WTC11 (cell line): ENCODE results near the gene SRRM2. TPM values are rescaled to one million over a fixed set of nuclear protein-coding genes. Genes with fewer than 3 reads are reported as not detected.

Experiments
- ATAC-seq: fragments of 200-7000 bp; cut with Tn5 transposase; 2 replicates; pipeline ENCODE4 v1.10.0; 2021; ENCODE audit warnings: mild to moderate bottlenecking, moderate library complexity
- CTCF ChIA-PET: fragments of 300-600 bp; sonication (Branson Sonifier 250); formaldehyde crosslinking; loops from one replicate; lab custom pipeline; 2021; ENCODE audit warnings: antibody characterized with exemption; lab: Charles Lee
- POLR2A ChIA-PET: fragments of 350-600 bp; sonication (Branson Sonifier 250); formaldehyde crosslinking; loops from one replicate; lab custom pipeline; 2021; ENCODE audit warnings: antibody characterized with exemption; lab: Charles Lee
- DNase-seq: peaks from one replicate; pipeline ENCODE4 v3.0.0; 2021; ENCODE audit warnings: low spot score
- H3K27ac Mint-ChIP-seq: 2 replicates; pipeline ENCODE4 v1.8.0; 2021; ENCODE audit warnings: mixed read lengths
- H3K27me3 Mint-ChIP-seq: 2 replicates; pipeline ENCODE4 v1.8.0; 2021; ENCODE audit warnings: low read depth, mild to moderate bottlenecking, moderate library complexity, mixed read lengths
- H3K36me3 Mint-ChIP-seq: 2 replicates; pipeline ENCODE4 v1.8.0; 2021; ENCODE audit warnings: mixed read lengths
- H3K4me1 Mint-ChIP-seq: 2 replicates; pipeline ENCODE4 v1.8.0; 2022; ENCODE audit warnings: mixed read lengths
- H3K4me3 Mint-ChIP-seq: 2 replicates; pipeline ENCODE4 v1.8.0; 2021; ENCODE audit warnings: mild to moderate bottlenecking, moderate library complexity, mixed read lengths
- H3K9me3 Mint-ChIP-seq: 2 replicates; pipeline ENCODE4 v1.8.0; 2021; ENCODE audit warnings: mixed read lengths
- AFF4 ChIP-seq: sonication (generic); formaldehyde crosslinking; IDR thresholded peaks from 2 replicates; pipeline ENCODE4 v1.8.1; 2023; ENCODE audit warnings: mild to moderate bottlenecking, missing genetic modification reagents, borderline replicate concordance
- ELF4 ChIP-seq: sonication (generic); formaldehyde crosslinking; IDR thresholded peaks from 2 replicates; pipeline ENCODE4 v1.8.1; 2022; ENCODE audit warnings: low read depth, mild to moderate bottlenecking, moderate library complexity, missing genetic modification reagents
- GABPB1 ChIP-seq: sonication (generic); formaldehyde crosslinking; IDR thresholded peaks from 2 replicates; pipeline ENCODE4 v1.8.1; 2023; ENCODE audit warnings: mild to moderate bottlenecking, missing genetic modification reagents
- MLX ChIP-seq: sonication (generic); formaldehyde crosslinking; IDR thresholded peaks from 2 replicates; pipeline ENCODE4 v1.8.1; 2023; ENCODE audit warnings: mild to moderate bottlenecking, missing genetic modification reagents, moderate library complexity
- NFATC4 ChIP-seq: fragments of 250-450 bp; sonication (Bioruptor Pico); IDR thresholded peaks from 2 replicates; pipeline ENCODE4 v1.9.0; 2021; ENCODE audit warnings: mild to moderate bottlenecking
- NFYB ChIP-seq: sonication (generic); formaldehyde crosslinking; conservative IDR thresholded peaks from 2 replicates; pipeline ENCODE4 v1.8.0; 2022; ENCODE audit warnings: low read depth, missing genetic modification reagents
- NR3C1 ChIP-seq: sonication (generic); formaldehyde crosslinking; conservative IDR thresholded peaks from 2 replicates; pipeline ENCODE4 v1.8.1; 2023; ENCODE audit warnings: low read depth, mild to moderate bottlenecking, missing genetic modification reagents
- RORB ChIP-seq: fragments of 250-450 bp; sonication (Bioruptor Pico); IDR thresholded peaks from 2 replicates; pipeline ENCODE4 v1.9.0; 2021; ENCODE audit warnings: mild to moderate bottlenecking
- SMAD3 ChIP-seq: sonication (generic); formaldehyde crosslinking; IDR thresholded peaks from 2 replicates; pipeline ENCODE4 v1.8.0; 2022; ENCODE audit warnings: missing genetic modification reagents, mild to moderate bottlenecking, borderline replicate concordance
- SMAD4 ChIP-seq: sonication (generic); formaldehyde crosslinking; IDR thresholded peaks from 2 replicates; pipeline ENCODE4 v1.8.0; 2022; ENCODE audit warnings: mild to moderate bottlenecking, missing genetic modification reagents
- SP1 ChIP-seq: sonication (generic); formaldehyde crosslinking; conservative IDR thresholded peaks from 2 replicates; pipeline ENCODE4 v1.8.1; 2022; ENCODE audit warnings: missing genetic modification reagents
- ZBTB43 ChIP-seq: sonication (generic); formaldehyde crosslinking; IDR thresholded peaks from 2 replicates; pipeline ENCODE4 v1.8.1; 2023; ENCODE audit warnings: mild to moderate bottlenecking, missing genetic modification reagents
- ZNF121 ChIP-seq: sonication (generic); formaldehyde crosslinking; IDR thresholded peaks from 2 replicates; pipeline ENCODE4 v1.8.0; 2023; ENCODE audit warnings: missing genetic modification reagents
- ZNF263 ChIP-seq: sonication (generic); formaldehyde crosslinking; IDR thresholded peaks from 2 replicates; pipeline ENCODE4 v1.8.1; 2022; ENCODE audit warnings: low read depth, mild to moderate bottlenecking, moderate library complexity, missing genetic modification reagents
- ZNF396 ChIP-seq: fragments of 250-450 bp; sonication (Bioruptor Pico); IDR thresholded peaks from 2 replicates; pipeline ENCODE4 v1.8.0; 2021; ENCODE audit warnings: mild to moderate bottlenecking, moderate library complexity, borderline replicate concordance
- ZNF423 ChIP-seq: fragments of 250-450 bp; sonication (Bioruptor Pico); IDR thresholded peaks from 2 replicates; pipeline ENCODE4 v2.1.2; 2022; ENCODE audit warnings: mild to moderate bottlenecking, moderate library complexity
- total RNA-seq: library from RNA; stranded (reverse); gene quantifications from 3 replicates; pipeline ENCODE4 v1.2.3, GENCODE V29; 2021
- TF ChIP-seq, protein P1 (sequence below): sonication (generic); formaldehyde crosslinking; IDR thresholded peaks from 2 replicates; pipeline ENCODE4 v1.8.0; 2022; ENCODE audit warnings: mild to moderate bottlenecking, missing genetic modification reagents
- TF ChIP-seq, protein P2 (sequence below): sonication (generic); formaldehyde crosslinking; IDR thresholded peaks from 2 replicates; pipeline ENCODE4 v1.8.0; 2022; ENCODE audit warnings: mild to moderate bottlenecking, missing genetic modification reagents
- TF ChIP-seq, protein P3 (sequence below): fragments of 250-450 bp; sonication (Bioruptor Pico); IDR thresholded peaks from 2 replicates; pipeline ENCODE4 v1.9.0; 2021; ENCODE audit warnings: moderate library complexity, mild to moderate bottlenecking, inconsistent platforms, borderline replicate concordance
- TF ChIP-seq, protein P4 (sequence below): sonication (generic); formaldehyde crosslinking; IDR thresholded peaks from 2 replicates; pipeline ENCODE4 v1.8.1; 2023; ENCODE audit warnings: mild to moderate bottlenecking, moderate library complexity, missing genetic modification reagents
- TF ChIP-seq, protein P5 (sequence below): sonication (generic); formaldehyde crosslinking; conservative IDR thresholded peaks from 2 replicates; pipeline ENCODE4 v1.8.1; 2023; ENCODE audit warnings: mild to moderate bottlenecking, low read depth, missing genetic modification reagents, moderate library complexity

SRRM2 gene
- total RNA-seq, 1 experiment from 2014 or later, result 823 TPM

- TF ChIP-seq, protein P1, sequence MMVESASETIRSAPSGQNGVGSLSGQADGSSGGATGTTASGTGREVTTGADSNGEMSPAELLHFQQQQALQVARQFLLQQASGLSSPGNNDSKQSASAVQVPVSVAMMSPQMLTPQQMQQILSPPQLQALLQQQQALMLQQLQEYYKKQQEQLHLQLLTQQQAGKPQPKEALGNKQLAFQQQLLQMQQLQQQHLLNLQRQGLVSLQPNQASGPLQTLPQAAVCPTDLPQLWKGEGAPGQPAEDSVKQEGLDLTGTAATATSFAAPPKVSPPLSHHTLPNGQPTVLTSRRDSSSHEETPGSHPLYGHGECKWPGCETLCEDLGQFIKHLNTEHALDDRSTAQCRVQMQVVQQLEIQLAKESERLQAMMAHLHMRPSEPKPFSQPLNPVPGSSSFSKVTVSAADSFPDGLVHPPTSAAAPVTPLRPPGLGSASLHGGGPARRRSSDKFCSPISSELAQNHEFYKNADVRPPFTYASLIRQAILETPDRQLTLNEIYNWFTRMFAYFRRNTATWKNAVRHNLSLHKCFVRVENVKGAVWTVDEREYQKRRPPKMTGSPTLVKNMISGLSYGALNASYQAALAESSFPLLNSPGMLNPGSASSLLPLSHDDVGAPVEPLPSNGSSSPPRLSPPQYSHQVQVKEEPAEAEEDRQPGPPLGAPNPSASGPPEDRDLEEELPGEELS (CRISPR knock-in tag), result no peak
- TF ChIP-seq AFF4 (CRISPR knock-in tag) (no peak), SP1 (CRISPR knock-in tag) (no peak), MLX (CRISPR knock-in tag) (no peak), ZNF121 (CRISPR knock-in tag) (no peak), NR3C1 (CRISPR knock-in tag) (no peak), ELF4 (no peak), ZNF423 (CRISPR knock-in tag) (no peak), SMAD3 (CRISPR knock-in tag) (no peak), NFYB (CRISPR knock-in tag) (no peak), SMAD4 (no peak), RORB (CRISPR knock-in tag) (no peak)
- TF ChIP-seq, protein P2, sequence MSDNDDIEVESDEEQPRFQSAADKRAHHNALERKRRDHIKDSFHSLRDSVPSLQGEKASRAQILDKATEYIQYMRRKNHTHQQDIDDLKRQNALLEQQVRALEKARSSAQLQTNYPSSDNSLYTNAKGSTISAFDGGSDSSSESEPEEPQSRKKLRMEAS (CRISPR knock-in tag), result no peak
- TF ChIP-seq, protein P3, sequence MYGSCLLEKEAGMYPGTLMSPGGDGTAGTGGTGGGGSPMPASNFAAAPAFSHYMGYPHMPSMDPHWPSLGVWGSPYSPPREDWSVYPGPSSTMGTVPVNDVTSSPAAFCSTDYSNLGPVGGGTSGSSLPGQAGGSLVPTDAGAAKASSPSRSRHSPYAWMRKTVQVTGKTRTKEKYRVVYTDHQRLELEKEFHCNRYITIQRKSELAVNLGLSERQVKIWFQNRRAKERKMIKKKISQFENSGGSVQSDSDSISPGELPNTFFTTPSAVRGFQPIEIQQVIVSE (CRISPR knock-in tag), result no peak
Measured at GRCh38 chr16:2787406-2787805, 35.0 kb downstream of the SRRM2 start, which contains the start of gene PRSS33 (continued).

DNA sequence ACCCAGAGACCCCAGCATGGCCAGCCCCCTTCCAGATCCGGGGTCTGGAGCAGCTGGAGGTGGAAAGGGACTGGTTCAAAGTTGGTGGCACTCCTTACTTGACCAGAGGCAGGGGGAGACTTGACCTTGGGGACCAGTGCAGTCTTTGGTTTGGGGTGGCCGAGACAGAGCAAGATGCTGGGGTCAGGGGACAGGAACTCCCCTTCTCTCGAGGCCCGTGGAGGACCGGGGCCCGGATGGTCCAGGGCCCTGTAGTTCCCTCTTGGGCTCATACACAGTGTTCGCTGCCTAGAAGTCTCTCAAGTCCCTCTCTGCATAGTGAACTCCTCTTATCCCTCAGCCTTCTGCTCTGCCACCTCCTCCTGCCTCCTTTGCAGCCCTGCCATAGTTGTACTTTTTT is 35.5 kb downstream of the SRRM2 start:
- no peaks in the 10 kb centered on the region for H3K9me3 Mint-ChIP-seq
- H3K4me3 Mint-ChIP-seq, result no peak overlapping the region
- TF ChIP-seq NFATC4 (no peak), ZBTB43 (no peak), ZNF396 (CRISPR knock-in tag) (no peak), ZNF263 (CRISPR knock-in tag) (no peak), GABPB1 (CRISPR knock-in tag) (no peak)
- TF ChIP-seq, protein P1 (CRISPR knock-in tag), result no peak
- TF ChIP-seq, protein P4, sequence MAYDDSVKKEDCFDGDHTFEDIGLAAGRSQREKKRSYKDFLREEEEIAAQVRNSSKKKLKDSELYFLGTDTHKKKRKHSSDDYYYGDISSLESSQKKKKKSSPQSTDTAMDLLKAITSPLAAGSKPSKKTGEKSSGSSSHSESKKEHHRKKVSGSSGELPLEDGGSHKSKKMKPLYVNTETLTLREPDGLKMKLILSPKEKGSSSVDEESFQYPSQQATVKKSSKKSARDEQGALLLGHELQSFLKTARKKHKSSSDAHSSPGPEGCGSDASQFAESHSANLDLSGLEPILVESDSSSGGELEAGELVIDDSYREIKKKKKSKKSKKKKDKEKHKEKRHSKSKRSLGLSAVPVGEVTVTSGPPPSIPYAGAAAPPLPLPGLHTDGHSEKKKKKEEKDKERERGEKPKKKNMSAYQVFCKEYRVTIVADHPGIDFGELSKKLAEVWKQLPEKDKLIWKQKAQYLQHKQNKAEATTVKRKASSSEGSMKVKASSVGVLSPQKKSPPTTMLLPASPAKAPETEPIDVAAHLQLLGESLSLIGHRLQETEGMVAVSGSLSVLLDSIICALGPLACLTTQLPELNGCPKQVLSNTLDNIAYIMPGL (CRISPR knock-in tag), result no peak
- TF ChIP-seq, protein P5, sequence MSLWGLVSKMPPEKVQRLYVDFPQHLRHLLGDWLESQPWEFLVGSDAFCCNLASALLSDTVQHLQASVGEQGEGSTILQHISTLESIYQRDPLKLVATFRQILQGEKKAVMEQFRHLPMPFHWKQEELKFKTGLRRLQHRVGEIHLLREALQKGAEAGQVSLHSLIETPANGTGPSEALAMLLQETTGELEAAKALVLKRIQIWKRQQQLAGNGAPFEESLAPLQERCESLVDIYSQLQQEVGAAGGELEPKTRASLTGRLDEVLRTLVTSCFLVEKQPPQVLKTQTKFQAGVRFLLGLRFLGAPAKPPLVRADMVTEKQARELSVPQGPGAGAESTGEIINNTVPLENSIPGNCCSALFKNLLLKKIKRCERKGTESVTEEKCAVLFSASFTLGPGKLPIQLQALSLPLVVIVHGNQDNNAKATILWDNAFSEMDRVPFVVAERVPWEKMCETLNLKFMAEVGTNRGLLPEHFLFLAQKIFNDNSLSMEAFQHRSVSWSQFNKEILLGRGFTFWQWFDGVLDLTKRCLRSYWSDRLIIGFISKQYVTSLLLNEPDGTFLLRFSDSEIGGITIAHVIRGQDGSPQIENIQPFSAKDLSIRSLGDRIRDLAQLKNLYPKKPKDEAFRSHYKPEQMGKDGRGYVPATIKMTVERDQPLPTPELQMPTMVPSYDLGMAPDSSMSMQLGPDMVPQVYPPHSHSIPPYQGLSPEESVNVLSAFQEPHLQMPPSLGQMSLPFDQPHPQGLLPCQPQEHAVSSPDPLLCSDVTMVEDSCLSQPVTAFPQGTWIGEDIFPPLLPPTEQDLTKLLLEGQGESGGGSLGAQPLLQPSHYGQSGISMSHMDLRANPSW (CRISPR knock-in tag), result no peak

More for the DNA sequence above, 35.5 kb downstream of the SRRM2 start:
- Mint-ChIP-seq H3K36me3 (no peaks in the 10 kb centered on the region), H3K27ac (no peak overlapping the region), H3K4me1 (peaks cover 4% of the 10 kb centered on the region), H3K27me3 (peaks cover 45% of the 10 kb centered on the region)
- no peak for DNase-seq
- ChIA-PET CTCF (interaction anchor here (1.2 to 1.8 kb wide), 2 partner anchors 10 to 36 kb away, joined by 4 to 7 read pairs; partner anchors contain the start of gene PRSS41), POLR2A (no interaction called here)
- no peak for ATAC-seq
